Nephron progenitor cell (in vitro differentiated cells): ENCODE data around the gene SULT1A3.
A peak's percentile ranks its signal among the peaks of the same experiment; 100 is the strongest.
"Not testable (repeated sequence)": the region's sequence is repeated elsewhere in the genome, so short reads cannot be mapped to it uniquely, and the experiment has no call there.

Experiments
- DNase-seq: peaks from one replicate; pipeline ENCODE4 v3.0.0; 2021
- H3K27ac Mint-ChIP-seq: 2 replicates; pipeline ENCODE4 v1.8.0; 2021; ENCODE audit warnings: mild to moderate bottlenecking, moderate library complexity, mixed read lengths
- H3K27me3 Mint-ChIP-seq: 2 replicates; pipeline ENCODE4 v1.8.0; 2021; ENCODE audit warnings: mild to moderate bottlenecking, low read depth, mixed read lengths; ENCODE audit not compliant: poor library complexity
- H3K36me3 Mint-ChIP-seq: 2 replicates; pipeline ENCODE4 v1.8.0; 2021; ENCODE audit warnings: low read depth, mixed read lengths
- H3K4me1 Mint-ChIP-seq: 2 replicates; pipeline ENCODE4 v1.8.0; 2021; ENCODE audit warnings: mixed read lengths
- H3K4me3 Mint-ChIP-seq: 2 replicates; pipeline ENCODE4 v1.8.0; 2021; ENCODE audit warnings: mild to moderate bottlenecking, moderate library complexity, mixed read lengths
- H3K9me3 Mint-ChIP-seq: 2 replicates; pipeline ENCODE4 v1.8.0; 2021; ENCODE audit warnings: mild to moderate bottlenecking, moderate library complexity, mixed read lengths

The SULT1A3 gene

GRCh38 chr16:30199608-30200343 lies 721 bp downstream of the SULT1A3 start:
- H3K4me1 Mint-ChIP-seq, H3K27me3 Mint-ChIP-seq: not testable (repeated sequence)

GRCh38 chr16:30205541-30206236 lies 6.6 kb downstream of the SULT1A3 start:
- H3K27ac Mint-ChIP-seq, H3K4me1 Mint-ChIP-seq, H3K27me3 Mint-ChIP-seq, H3K4me3 Mint-ChIP-seq, H3K36me3 Mint-ChIP-seq, H3K9me3 Mint-ChIP-seq: not testable (repeated sequence)
- DNase-seq = peak; percentile 26

More at GRCh38 chr16:30199608-30200343, 721 bp downstream of the SULT1A3 start:
- H3K27ac Mint-ChIP-seq, DNase-seq, H3K4me3 Mint-ChIP-seq, H3K36me3 Mint-ChIP-seq, H3K9me3 Mint-ChIP-seq: not testable (repeated sequence)

GRCh38 chr16:30206252-30206651 lies 7.2 kb downstream of the SULT1A3 start:
- not testable (repeated sequence) for H3K4me1 Mint-ChIP-seq, DNase-seq, H3K36me3 Mint-ChIP-seq, H3K4me3 Mint-ChIP-seq, H3K27me3 Mint-ChIP-seq, H3K27ac Mint-ChIP-seq, H3K9me3 Mint-ChIP-seq

- H3K4me1 Mint-ChIP-seq, H3K9me3 Mint-ChIP-seq, H3K27ac Mint-ChIP-seq, H3K27me3 Mint-ChIP-seq, H3K4me3 Mint-ChIP-seq, H3K36me3 Mint-ChIP-seq: not testable (repeated sequence)
- DNase-seq = peak; percentile 3
Observed at GRCh38 chr16:30207063-30207704, 8.1 kb downstream of the SULT1A3 start.

- not testable (repeated sequence) for H3K27ac Mint-ChIP-seq, H3K4me3 Mint-ChIP-seq, H3K4me1 Mint-ChIP-seq, H3K27me3 Mint-ChIP-seq, H3K9me3 Mint-ChIP-seq, H3K36me3 Mint-ChIP-seq, DNase-seq
Observed at GRCh38 chr16:30209032-30209431, 10.0 kb downstream of the SULT1A3 start.

GRCh38 chr16:30211414-30211813 lies 12.4 kb downstream of the SULT1A3 start:
- not testable (repeated sequence) for H3K27ac Mint-ChIP-seq, H3K9me3 Mint-ChIP-seq, DNase-seq, H3K27me3 Mint-ChIP-seq, H3K4me1 Mint-ChIP-seq, H3K4me3 Mint-ChIP-seq, H3K36me3 Mint-ChIP-seq

- H3K4me1 Mint-ChIP-seq, H3K27me3 Mint-ChIP-seq, H3K4me3 Mint-ChIP-seq, H3K36me3 Mint-ChIP-seq, DNase-seq, H3K9me3 Mint-ChIP-seq, H3K27ac Mint-ChIP-seq: not testable (repeated sequence)
Observed at GRCh38 chr16:30217082-30217481, 18.0 kb downstream of the SULT1A3 start.

GRCh38 chr16:30248379-30248778 lies 49.3 kb downstream of the SULT1A3 start, which contains the start of gene NPIPB13:
Gene NPIPB13, minus strand, starts transcription at chr16:30248479. Its CDS starts 2,906 bp downstream, at chr16:30245573.
- H3K4me1 Mint-ChIP-seq, H3K4me3 Mint-ChIP-seq, H3K36me3 Mint-ChIP-seq, DNase-seq, H3K27ac Mint-ChIP-seq, H3K27me3 Mint-ChIP-seq, H3K9me3 Mint-ChIP-seq: not testable (repeated sequence)
